Small intestine (tissue), 7 donors: ENCODE data around the gene UBE2K. TPM values are rescaled to one million over a fixed set of nuclear protein-coding genes. Genes with fewer than 3 reads are reported as not detected.

ENCODE experiments used
- DNase-seq, 2 donors: peaks; one replicate each; pipeline versions ENCODE4 v3.0.0 to v3.0.0-alpha.2; 2013
- FAIRE-seq: peaks from 2 replicates; lab custom pipeline; 2012; peaks lifted over from hg19 to GRCh38; lab: Jason Lieb, UNC
- H3K27ac ChIP-seq, 3 donors: one replicate each; pipeline ENCODE4 v1.5.1; 2013; ENCODE audit warnings: low read length in 2 of 3, mild to moderate bottlenecking in 2 of 3, control low read depth in 1 of 3, inconsistent platforms in 1 of 3, low read depth in 1 of 3, moderate library complexity in 1 of 3
- H3K27me3 ChIP-seq, 3 donors: one replicate each; pipeline ENCODE4 v1.6.1; 2013; ENCODE audit warnings: low read length in 3 of 3, inconsistent platforms in 1 of 3; ENCODE audit not compliant: control insufficient read depth in 3 of 3, insufficient read depth in 3 of 3
- H3K36me3 ChIP-seq, 3 donors: one replicate each; pipeline ENCODE4 v1.6.1; 2013; ENCODE audit warnings: low read length in 3 of 3, inconsistent platforms in 1 of 3, low read depth in 1 of 3, mild to moderate bottlenecking in 1 of 3, moderate library complexity in 1 of 3; ENCODE audit not compliant: control insufficient read depth in 3 of 3, insufficient read depth in 2 of 3
- H3K4me1 ChIP-seq, 3 donors: one replicate each; pipeline ENCODE4 v1.6.1; 2013; ENCODE audit warnings: low read length in 2 of 3, inconsistent platforms in 1 of 3, low read depth in 1 of 3, mild to moderate bottlenecking in 1 of 3, moderate library complexity in 1 of 3; ENCODE audit not compliant: control insufficient read depth in 3 of 3, insufficient read depth in 2 of 3
- H3K4me3 ChIP-seq, 3 donors: one replicate each; pipeline ENCODE4 v1.5.1; 2013; ENCODE audit warnings: low read length in 3 of 3, control low read depth in 1 of 3, inconsistent platforms in 1 of 3, low read depth in 1 of 3, mild to moderate bottlenecking in 1 of 3, moderate library complexity in 1 of 3
- H3K9me3 ChIP-seq, 2 donors: one replicate each; pipeline ENCODE4 v1.6.1; 2013; ENCODE audit warnings: low read depth in 1 of 2, low read length in 1 of 2; ENCODE audit not compliant: control insufficient read depth in 2 of 2, insufficient read depth in 1 of 2
- WGBS, 3 donors: extraction: QIAGEN DNeasy Blood & Tissue Kit; methylation state at CpG; one replicate each; pipeline ENCODE4 v1.1.7; 2013; 5-methylcytosine and 5-hydroxymethylcytosine counted together
- polyA plus RNA-seq, 4 donors: library from polyadenylated mRNA; stranded (reverse) in 3 of 4; unstranded in 1 of 4; fragments of 200-250 nt in 3 of 4; fragments of 120-200 nt in 1 of 4; gene quantifications; one replicate each; pipeline versions ENCODE4 v1.2.1 to v1.2.3, GENCODE V29; 2013
- donor health status: healthy with polysubstance abuse.
- donor health status: control.
- donor health status: control.
- donor health status: Bipolar disorder and iron deficiency.
- donor health status: healthy.

UBE2K gene
- polyA plus RNA-seq, 4 donors: 33.5 to 53.0 (median 35.6) TPM

- Histone ChIP-seq H3K27ac (no peak overlapping the region), H3K36me3 (peaks cover 0 to 8% (median 0%) of the 10 kb centered on the region in 3 donors), H3K27me3 (no peaks in the 10 kb centered on the region), H3K9me3 (no peaks in the 10 kb centered on the region), H3K4me3 (no peak overlapping the region), H3K4me1 (no peaks in the 10 kb centered on the region)
- WGBS, 3 donors: 86 to 96% (median 94%) methylated on average over 5 of the region's 5 CpGs
- FAIRE-seq (no peak), DNase-seq (no peak)
Observed at GRCh38 chr4:39818646-39819045, 120.7 kb downstream of the UBE2K start.

GRCh38 chr4:39820186-39820585 is 122.2 kb downstream of the UBE2K start:
- WGBS, 3 donors: 87 to 92% (median 89%) methylated on average over 5 of the region's 5 CpGs
- Histone ChIP-seq H3K27me3 (no peaks in the 10 kb centered on the region), H3K36me3 (peaks cover 0 to 8% (median 0%) of the 10 kb centered on the region in 3 donors), H3K27ac (no peak overlapping the region), H3K4me1 (no peaks in the 10 kb centered on the region), H3K9me3 (no peaks in the 10 kb centered on the region), H3K4me3 (no peak overlapping the region)
- FAIRE-seq (no peak), DNase-seq (no peak)

- WGBS, 3 donors: 97 to 99% (median 98%) methylated on average over 9 of the region's 9 CpGs
- Histone ChIP-seq H3K4me1 (no peaks in the 10 kb centered on the region), H3K36me3 (peaks cover 0 to 17% (median 2%) of the 10 kb centered on the region in 3 donors), H3K27ac (no peak overlapping the region), H3K9me3 (no peaks in the 10 kb centered on the region), H3K27me3 (no peaks in the 10 kb centered on the region), H3K4me3 (no peak overlapping the region)
- FAIRE-seq: no peak
- DNase-seq: no peak
Observed at GRCh38 chr4:39821951-39822350, 124.0 kb downstream of the UBE2K start.

GRCh38 chr4:39822662-39823061 is 124.7 kb downstream of the UBE2K start:
- H3K36me3 ChIP-seq: peaks cover under 1 to 20% (median 2%) of the 10 kb centered on the region in 3 donors
- H3K4me3 ChIP-seq: no peak overlapping the region
- no peaks in the 10 kb centered on the region for H3K9me3 ChIP-seq
- H3K27ac ChIP-seq: no peak overlapping the region
- H3K4me1 ChIP-seq: no peaks in the 10 kb centered on the region
- DNase-seq: no peak
- H3K27me3 ChIP-seq: no peaks in the 10 kb centered on the region
- FAIRE-seq: no peak

DNA sequence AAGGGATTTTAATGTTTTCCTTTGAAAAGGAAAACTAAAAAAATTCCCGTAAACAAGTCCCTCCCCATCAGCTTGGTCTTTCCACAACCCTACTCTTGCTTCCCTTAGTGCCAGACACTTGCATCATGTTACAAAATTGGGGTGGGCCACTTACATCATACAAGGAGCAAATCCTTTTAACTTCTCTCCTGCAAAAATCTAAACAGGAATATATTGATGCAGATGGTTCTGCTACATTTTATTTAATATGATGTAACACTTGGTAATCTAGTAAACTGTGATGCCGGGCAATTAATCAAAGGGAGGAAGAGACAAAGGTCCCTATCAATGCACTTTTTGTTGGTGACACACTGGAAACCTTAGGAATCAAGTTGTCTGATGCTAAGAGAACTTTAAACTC is 125.3 kb downstream of the UBE2K start:
- Histone ChIP-seq H3K4me1 (no peaks in the 10 kb centered on the region), H3K9me3 (no peaks in the 10 kb centered on the region), H3K27ac (no peak overlapping the region), H3K4me3 (no peak overlapping the region), H3K36me3 (peaks cover 2 to 20% (median 3%) of the 10 kb centered on the region in 3 donors), H3K27me3 (no peaks in the 10 kb centered on the region)
- WGBS, 3 donors: 60 to 77% (median 75%) methylated on average over 2 of the region's 2 CpGs
- DNase-seq: no peak
- no peak for FAIRE-seq

GRCh38 chr4:39825090-39825489 is 127.2 kb downstream of the UBE2K start:
- WGBS, 3 donors: 90 to 94% (median 93%) methylated on average over 3 of the region's 3 CpGs
- H3K27ac ChIP-seq: no peak overlapping the region
- no peak for DNase-seq
- H3K27me3 ChIP-seq: no peaks in the 10 kb centered on the region
- no peaks in the 10 kb centered on the region for H3K4me1 ChIP-seq
- H3K4me3 ChIP-seq: no peak overlapping the region
- FAIRE-seq: no peak
- no peaks in the 10 kb centered on the region for H3K9me3 ChIP-seq
- peaks cover 2 to 33% (median 3%) of the 10 kb centered on the region in 3 donors for H3K36me3 ChIP-seq

DNA sequence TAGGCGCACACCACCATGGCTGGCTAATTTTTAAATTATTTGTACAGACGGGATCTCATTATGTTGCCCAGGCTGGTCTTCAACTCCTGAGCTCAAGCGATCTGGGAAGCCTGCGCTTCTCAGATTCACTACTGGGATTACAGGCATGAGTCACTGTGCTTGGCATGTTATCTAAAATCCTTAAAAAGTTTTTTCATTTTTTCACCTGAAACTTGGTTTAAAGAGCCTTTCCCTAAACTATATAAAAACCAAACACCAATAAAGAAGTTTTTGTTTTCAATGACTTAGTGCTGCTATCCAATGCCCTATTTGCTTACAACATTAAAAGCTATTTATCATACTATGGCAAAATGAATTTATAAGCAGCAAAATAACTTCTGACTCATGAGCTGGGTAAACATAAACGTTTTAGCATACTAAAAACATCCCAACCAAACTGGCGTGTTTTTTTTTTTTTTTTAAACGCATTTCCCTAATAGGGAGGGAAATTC is 127.8 kb downstream of the UBE2K start:
- DNase-seq: no peak
- H3K9me3 ChIP-seq: no peaks in the 10 kb centered on the region
- H3K36me3 ChIP-seq: peaks cover 2 to 36% (median 3%) of the 10 kb centered on the region in 3 donors
- H3K4me3 ChIP-seq: no peak overlapping the region
- WGBS, 3 donors: 80 to 84% (median 81%) methylated on average over 7 of the region's 7 CpGs
- FAIRE-seq: no peak
- H3K4me1 ChIP-seq: no peaks in the 10 kb centered on the region
- H3K27ac ChIP-seq: no peak overlapping the region
- no peaks in the 10 kb centered on the region for H3K27me3 ChIP-seq
